Progenitor cell of endocrine pancreas (in vitro differentiated cells): ENCODE results near the gene TBC1D2B. TPM values are rescaled to one million over a fixed set of nuclear protein-coding genes. Genes with fewer than 3 reads are reported as not detected.

Experiments used
- DNase-seq: peaks from one replicate; pipeline ENCODE4 v3.0.0; 2021; ENCODE audit warnings: low spot score; ENCODE audit not compliant: unreplicated experiment
- H3K27ac Mint-ChIP-seq: 2 replicates; pipeline ENCODE4 v1.8.0; 2021; ENCODE audit warnings: mild to moderate bottlenecking, moderate library complexity, mixed read lengths
- H3K27me3 Mint-ChIP-seq: 2 replicates; pipeline ENCODE4 v1.8.0; 2021; ENCODE audit warnings: mixed read lengths
- H3K36me3 Mint-ChIP-seq: 2 replicates; pipeline ENCODE4 v1.8.0; 2022; ENCODE audit warnings: mixed read lengths; ENCODE audit not compliant: insufficient read depth
- H3K4me1 Mint-ChIP-seq: 2 replicates; pipeline ENCODE4 v1.8.0; 2021; ENCODE audit warnings: low read depth, mixed read lengths
- H3K4me3 Mint-ChIP-seq: 2 replicates; pipeline ENCODE4 v1.8.0; 2021; ENCODE audit warnings: low read depth, mild to moderate bottlenecking, moderate library complexity, mixed read lengths
- H3K9me3 Mint-ChIP-seq: 2 replicates; pipeline ENCODE4 v1.8.0; 2021; ENCODE audit warnings: low read depth, mixed read lengths
- CTCF ChIP-seq: fragments of 200-600 bp; sonication (generic); IDR thresholded peaks from one replicate; pipeline ENCODE4 v1.5.0; 2021; ENCODE audit warnings: antibody characterized with exemption, mild to moderate bottlenecking; ENCODE audit not compliant: unreplicated experiment
- total RNA-seq: library from RNA; stranded (reverse); gene quantifications from 2 replicates; pipeline ENCODE4 v1.2.1, GENCODE V29; 2021

Gene TBC1D2B
- total RNA-seq, 1 donor from 2014 or later, result 10.8 TPM

- TF ChIP-seq CTCF, result no peak
- no peak overlapping the region for H3K27ac Mint-ChIP-seq
- H3K36me3 Mint-ChIP-seq, result no peaks in the 10 kb centered on the region
- H3K27me3 Mint-ChIP-seq, result peaks cover 2% of the 10 kb centered on the region
- no peaks in the 10 kb centered on the region for H3K9me3 Mint-ChIP-seq
- peaks cover 10% of the 10 kb centered on the region for H3K4me1 Mint-ChIP-seq
- DNase-seq, result no peak
- no peak overlapping the region for H3K4me3 Mint-ChIP-seq
Measured at GRCh38 chr15:78052001-78052401, 25.5 kb downstream of the TBC1D2B start.

- no peak for DNase-seq
- Mint-ChIP-seq H3K27me3 (peaks cover 2% of the 10 kb centered on the region), H3K4me1 (peaks cover 14% of the 10 kb centered on the region), H3K36me3 (no peaks in the 10 kb centered on the region), H3K27ac (no peak overlapping the region), H3K9me3 (no peaks in the 10 kb centered on the region), H3K4me3 (no peak overlapping the region)
- TF ChIP-seq CTCF, result no peak
Measured at GRCh38 chr15:78051596-78051995, 25.9 kb downstream of the TBC1D2B start.

- Mint-ChIP-seq H3K4me1 (peaks cover 9% of the 10 kb centered on the region), H3K27ac (no peak overlapping the region), H3K9me3 (no peaks in the 10 kb centered on the region), H3K4me3 (no peak overlapping the region), H3K36me3 (no peaks in the 10 kb centered on the region), H3K27me3 (peaks cover 2% of the 10 kb centered on the region)
- no peak for DNase-seq
- no peak for TF ChIP-seq CTCF
Measured at GRCh38 chr15:78050826-78051225, 26.7 kb downstream of the TBC1D2B start.

- no peak for TF ChIP-seq CTCF
- no peak for DNase-seq
- no peak overlapping the region for H3K27ac Mint-ChIP-seq
- peaks cover 7% of the 10 kb centered on the region for H3K4me1 Mint-ChIP-seq
- H3K9me3 Mint-ChIP-seq, result no peaks in the 10 kb centered on the region
- H3K27me3 Mint-ChIP-seq, result peaks cover 2% of the 10 kb centered on the region
- no peaks in the 10 kb centered on the region for H3K36me3 Mint-ChIP-seq
- H3K4me3 Mint-ChIP-seq, result no peak overlapping the region
Measured at GRCh38 chr15:78050441-78050809, 27.1 kb downstream of the TBC1D2B start.

GRCh38 chr15:78049691-78050440, 27.6 kb downstream of the TBC1D2B start:
- Mint-ChIP-seq H3K9me3 (no peaks in the 10 kb centered on the region), H3K27me3 (peaks cover 2% of the 10 kb centered on the region), H3K4me1 (peaks cover 7% of the 10 kb centered on the region), H3K4me3 (no peak overlapping the region), H3K27ac (no peak overlapping the region), H3K36me3 (no peaks in the 10 kb centered on the region)
- no peak for TF ChIP-seq CTCF
- no peak for DNase-seq
